HepG2 (cell line): Measurements from ENCODE around the gene PARD3. TPM values are rescaled to one million over a fixed set of nuclear protein-coding genes. Genes with fewer than 3 reads are reported as not detected.

Source experiments
- EED ChIP-seq: sonication (generic); formaldehyde crosslinking; IDR thresholded peaks from 2 replicates; pipeline ENCODE4 v1.5.0; 2020; ENCODE audit warnings: mild to moderate bottlenecking, missing genetic modification reagents
- HNRNPUL1 ChIP-seq: fragments of 200-400 bp; formaldehyde crosslinking; IDR thresholded peaks from 2 replicates; pipeline ENCODE4 v1.6.1; 2017; ENCODE audit warnings: low read depth, mild to moderate bottlenecking, low read length, moderate library complexity
- HOXA5 ChIP-seq: sonication (generic); formaldehyde crosslinking; IDR thresholded peaks from 2 replicates; pipeline ENCODE4 v1.4.0; 2020; ENCODE audit warnings: missing genetic modification reagents
- KLF11 ChIP-seq: IDR thresholded peaks from 2 replicates; pipeline ENCODE4 v1.6.1; 2016; ENCODE audit warnings: missing compliant biosample characterization
- KLF6 ChIP-seq: IDR thresholded peaks from 2 replicates; pipeline ENCODE4 v1.8.0; 2016; ENCODE audit warnings: missing biosample characterization, missing genetic modification reagents
- MYC ChIP-seq: sonication (generic); formaldehyde crosslinking; IDR thresholded peaks from 2 replicates; pipeline ENCODE4 v1.9.0; 2021; ENCODE audit warnings: missing genetic modification reagents, borderline replicate concordance
- PCBP1 ChIP-seq: fragments of 200-400 bp; formaldehyde crosslinking; IDR thresholded peaks from 2 replicates; pipeline ENCODE4 v1.6.1; 2017; ENCODE audit warnings: mild to moderate bottlenecking, low read depth, low read length, borderline replicate concordance
- PLRG1 ChIP-seq: fragments of 450-650 bp; conservative IDR thresholded peaks from 2 replicates; pipeline ENCODE4 v1.6.1; 2016
- PPARG ChIP-seq: conservative IDR thresholded peaks from 2 replicates; pipeline ENCODE4 v1.6.1; 2016; ENCODE audit warnings: missing biosample characterization, missing genetic modification reagents
- REPIN1 ChIP-seq: sonication (generic); formaldehyde crosslinking; IDR thresholded peaks from 2 replicates; pipeline ENCODE4 v1.8.0; 2022; ENCODE audit warnings: missing genetic modification reagents, low read depth, mild to moderate bottlenecking, borderline replicate concordance
- SALL1 ChIP-seq: sonication (generic); formaldehyde crosslinking; IDR thresholded peaks from 2 replicates; pipeline ENCODE4 v1.8.0; 2022; ENCODE audit warnings: mild to moderate bottlenecking, missing genetic modification reagents
- SATB2 ChIP-seq: sonication (generic); formaldehyde crosslinking; IDR thresholded peaks from 2 replicates; pipeline ENCODE4 v1.5.0; 2020; ENCODE audit warnings: missing genetic modification reagents
- SNAI1 ChIP-seq: sonication (generic); formaldehyde crosslinking; IDR thresholded peaks from 2 replicates; pipeline ENCODE4 v1.5.0; 2020; ENCODE audit warnings: mild to moderate bottlenecking, missing genetic modification reagents, borderline replicate concordance
- TCF7L2 ChIP-seq: IDR thresholded peaks from 2 replicates; pipeline ENCODE4 v1.6.1; 2011; ENCODE audit warnings: mild to moderate bottlenecking, low read depth, low read length, moderate library complexity
- ZNF3 ChIP-seq: IDR thresholded peaks from 2 replicates; pipeline ENCODE4 v1.7.0; 2017; ENCODE audit warnings: inconsistent platforms
- ZNF468 ChIP-seq: sonication (generic); formaldehyde crosslinking; IDR thresholded peaks from 2 replicates; pipeline ENCODE4 v1.8.0; 2022; ENCODE audit warnings: mild to moderate bottlenecking, moderate library complexity, missing genetic modification reagents
- ZNF607 ChIP-seq: sonication (generic); formaldehyde crosslinking; IDR thresholded peaks from 2 replicates; pipeline ENCODE4 v1.5.1; 2020; ENCODE audit warnings: missing genetic modification reagents, mild to moderate bottlenecking, borderline replicate concordance
- ZNF660 ChIP-seq: sonication (generic); formaldehyde crosslinking; IDR thresholded peaks from 2 replicates; pipeline ENCODE4 v1.5.1; 2020; ENCODE audit warnings: mild to moderate bottlenecking, low read depth, missing genetic modification reagents, borderline replicate concordance
- ZNF782 ChIP-seq: sonication (generic); formaldehyde crosslinking; IDR thresholded peaks from 2 replicates; pipeline ENCODE4 v1.4.0; 2020; ENCODE audit warnings: missing genetic modification reagents, mild to moderate bottlenecking, borderline replicate concordance
- polyA plus RNA-seq, 8 experiments: library from polyadenylated mRNA; depleted of rRNA in 3 of 8; stranded (reverse) in 7 of 8; unstranded in 1 of 8; fragments of >200 nt; fragmentation: Illumina TruSeq in 4 of 8; extraction: Trizol in 4 of 8; gene quantifications; 2 replicates each; pipeline versions ENCODE4 v1.2.1 to v1.2.3, GENCODE V29; 2011 to 2016; ENCODE audit warnings: low read depth in 4 of 8, missing spikeins in 1 of 8, mixed read lengths in 1 of 8; ENCODE audit not compliant: insufficient read depth in 1 of 8
- total RNA-seq, 5 experiments: library from RNA; depleted of rRNA; stranded (reverse); fragments of >200 nt; fragmentation: Illumina TruSeq; extraction: Trizol; gene quantifications; 2 replicates each; pipeline ENCODE4 v1.2.3, GENCODE V29; 2016; ENCODE audit warnings: low read depth in 1 of 5
- TF ChIP-seq, protein P1 (sequence below), 2 experiments: sonication (generic) in 1 of 2; formaldehyde crosslinking in 1 of 2; IDR thresholded peaks; 2 replicates each; pipeline versions ENCODE4 v1.4.0 to v1.6.1; 2016 to 2020; ENCODE audit warnings: borderline replicate concordance in 1 of 2, low read depth in 1 of 2, mild to moderate bottlenecking in 1 of 2, missing genetic modification reagents in 1 of 2
- TF ChIP-seq, protein P2 (sequence below): sonication (generic); formaldehyde crosslinking; IDR thresholded peaks from 2 replicates; pipeline ENCODE4 v1.4.0; 2020; ENCODE audit warnings: low read depth, mild to moderate bottlenecking, missing genetic modification reagents
- TF ChIP-seq, protein P3 (sequence below): sonication (generic); formaldehyde crosslinking; IDR thresholded peaks from 2 replicates; pipeline ENCODE4 v1.5.0; 2020; ENCODE audit warnings: mild to moderate bottlenecking, missing genetic modification reagents, moderate library complexity
- TF ChIP-seq, protein P4 (sequence below): IDR thresholded peaks from 2 replicates; pipeline ENCODE4 v1.6.1; 2016; ENCODE audit warnings: low read depth, borderline replicate concordance

PARD3 gene
- total and polyA plus RNA-seq, 2 of the 13 experiments (the other 11 are each of a cell fraction or from before 2014, with no cell fraction given): 40.9 to 60.0 TPM

DNA sequence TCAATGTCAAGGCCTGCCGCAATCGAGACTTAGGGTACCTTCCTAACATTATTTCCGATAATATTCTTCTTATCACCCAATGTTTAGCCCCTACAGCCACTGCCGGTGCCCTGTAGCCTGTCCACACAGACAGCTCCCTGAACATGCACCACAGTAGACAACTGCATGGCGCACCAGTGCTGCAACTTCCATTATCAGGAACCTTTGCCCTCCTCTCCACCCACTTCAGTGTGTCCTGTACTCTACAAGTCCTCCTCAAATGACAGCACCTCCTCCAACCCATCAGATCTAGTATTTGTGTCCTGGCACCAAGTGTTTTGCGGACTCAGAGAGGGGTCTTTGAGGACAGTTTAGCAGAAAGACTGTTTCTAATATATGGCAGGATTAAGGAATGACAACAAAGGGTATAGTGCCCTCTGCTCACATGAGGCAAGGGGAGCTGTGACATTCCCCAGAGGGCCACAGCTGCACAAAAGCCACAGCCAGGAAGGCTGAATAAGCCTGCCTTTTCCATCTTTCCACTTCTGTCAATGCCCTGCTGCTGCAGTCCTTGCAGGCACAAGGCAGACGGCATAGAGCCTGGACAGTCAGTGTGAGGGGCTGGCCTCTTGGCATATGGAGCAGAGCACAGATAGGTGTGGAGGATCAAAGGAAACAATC lies 335.4 kb downstream of the PARD3 start (continued):
- TF ChIP-seq, protein P1, sequence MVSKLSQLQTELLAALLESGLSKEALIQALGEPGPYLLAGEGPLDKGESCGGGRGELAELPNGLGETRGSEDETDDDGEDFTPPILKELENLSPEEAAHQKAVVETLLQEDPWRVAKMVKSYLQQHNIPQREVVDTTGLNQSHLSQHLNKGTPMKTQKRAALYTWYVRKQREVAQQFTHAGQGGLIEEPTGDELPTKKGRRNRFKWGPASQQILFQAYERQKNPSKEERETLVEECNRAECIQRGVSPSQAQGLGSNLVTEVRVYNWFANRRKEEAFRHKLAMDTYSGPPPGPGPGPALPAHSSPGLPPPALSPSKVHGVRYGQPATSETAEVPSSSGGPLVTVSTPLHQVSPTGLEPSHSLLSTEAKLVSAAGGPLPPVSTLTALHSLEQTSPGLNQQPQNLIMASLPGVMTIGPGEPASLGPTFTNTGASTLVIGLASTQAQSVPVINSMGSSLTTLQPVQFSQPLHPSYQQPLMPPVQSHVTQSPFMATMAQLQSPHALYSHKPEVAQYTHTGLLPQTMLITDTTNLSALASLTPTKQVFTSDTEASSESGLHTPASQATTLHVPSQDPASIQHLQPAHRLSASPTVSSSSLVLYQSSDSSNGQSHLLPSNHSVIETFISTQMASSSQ (IDR thresholded peaks at IDR 0.05; ENCODE audit: low read depth): no peak
- TF ChIP-seq, protein P1 (CRISPR knock-in tag; IDR thresholded peaks at IDR 0.05; ENCODE audit: borderline replicate concordance): no peak
- TF ChIP-seq ZNF468 (CRISPR knock-in tag) (no peak), KLF11 (no peak), MYC (CRISPR knock-in tag) (peak; percentile 22; the same call in 1 of the 2 replicates), HNRNPUL1 (no peak), SNAI1 (CRISPR knock-in tag) (no peak), PLRG1 (no peak), TCF7L2 (no peak), ZNF607 (CRISPR knock-in tag) (no peak), SATB2 (CRISPR knock-in tag) (no peak), ZNF3 (CRISPR knock-in tag) (no peak), PPARG (peak; percentile 90), REPIN1 (CRISPR knock-in tag) (peak; percentile 50; the same call in 1 of the 2 replicates), PCBP1 (no peak), ZNF660 (CRISPR knock-in tag) (no peak), ZNF782 (0 out of 2 replicates have a peak, but pooled peaks have one; percentile 4), HOXA5 (CRISPR knock-in tag) (no peak), EED (CRISPR knock-in tag) (no peak), KLF6 (no peak), SALL1 (CRISPR knock-in tag) (no peak; the same call in 1 of the 2 replicates)
- TF ChIP-seq, protein P2, sequence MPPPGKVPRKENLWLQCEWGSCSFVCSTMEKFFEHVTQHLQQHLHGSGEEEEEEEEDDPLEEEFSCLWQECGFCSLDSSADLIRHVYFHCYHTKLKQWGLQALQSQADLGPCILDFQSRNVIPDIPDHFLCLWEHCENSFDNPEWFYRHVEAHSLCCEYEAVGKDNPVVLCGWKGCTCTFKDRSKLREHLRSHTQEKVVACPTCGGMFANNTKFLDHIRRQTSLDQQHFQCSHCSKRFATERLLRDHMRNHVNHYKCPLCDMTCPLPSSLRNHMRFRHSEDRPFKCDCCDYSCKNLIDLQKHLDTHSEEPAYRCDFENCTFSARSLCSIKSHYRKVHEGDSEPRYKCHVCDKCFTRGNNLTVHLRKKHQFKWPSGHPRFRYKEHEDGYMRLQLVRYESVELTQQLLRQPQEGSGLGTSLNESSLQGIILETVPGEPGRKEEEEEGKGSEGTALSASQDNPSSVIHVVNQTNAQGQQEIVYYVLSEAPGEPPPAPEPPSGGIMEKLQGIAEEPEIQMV (CRISPR knock-in tag): no peak
- TF ChIP-seq, protein P3, sequence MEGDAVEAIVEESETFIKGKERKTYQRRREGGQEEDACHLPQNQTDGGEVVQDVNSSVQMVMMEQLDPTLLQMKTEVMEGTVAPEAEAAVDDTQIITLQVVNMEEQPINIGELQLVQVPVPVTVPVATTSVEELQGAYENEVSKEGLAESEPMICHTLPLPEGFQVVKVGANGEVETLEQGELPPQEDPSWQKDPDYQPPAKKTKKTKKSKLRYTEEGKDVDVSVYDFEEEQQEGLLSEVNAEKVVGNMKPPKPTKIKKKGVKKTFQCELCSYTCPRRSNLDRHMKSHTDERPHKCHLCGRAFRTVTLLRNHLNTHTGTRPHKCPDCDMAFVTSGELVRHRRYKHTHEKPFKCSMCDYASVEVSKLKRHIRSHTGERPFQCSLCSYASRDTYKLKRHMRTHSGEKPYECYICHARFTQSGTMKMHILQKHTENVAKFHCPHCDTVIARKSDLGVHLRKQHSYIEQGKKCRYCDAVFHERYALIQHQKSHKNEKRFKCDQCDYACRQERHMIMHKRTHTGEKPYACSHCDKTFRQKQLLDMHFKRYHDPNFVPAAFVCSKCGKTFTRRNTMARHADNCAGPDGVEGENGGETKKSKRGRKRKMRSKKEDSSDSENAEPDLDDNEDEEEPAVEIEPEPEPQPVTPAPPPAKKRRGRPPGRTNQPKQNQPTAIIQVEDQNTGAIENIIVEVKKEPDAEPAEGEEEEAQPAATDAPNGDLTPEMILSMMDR (CRISPR knock-in tag): no peak
- TF ChIP-seq, protein P4, sequence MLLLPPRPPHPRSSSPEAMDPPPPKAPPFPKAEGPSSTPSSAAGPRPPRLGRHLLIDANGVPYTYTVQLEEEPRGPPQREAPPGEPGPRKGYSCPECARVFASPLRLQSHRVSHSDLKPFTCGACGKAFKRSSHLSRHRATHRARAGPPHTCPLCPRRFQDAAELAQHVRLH (CRISPR knock-in tag): no peak
